ENCODE measurements around the gene RAD50.

DNA sequence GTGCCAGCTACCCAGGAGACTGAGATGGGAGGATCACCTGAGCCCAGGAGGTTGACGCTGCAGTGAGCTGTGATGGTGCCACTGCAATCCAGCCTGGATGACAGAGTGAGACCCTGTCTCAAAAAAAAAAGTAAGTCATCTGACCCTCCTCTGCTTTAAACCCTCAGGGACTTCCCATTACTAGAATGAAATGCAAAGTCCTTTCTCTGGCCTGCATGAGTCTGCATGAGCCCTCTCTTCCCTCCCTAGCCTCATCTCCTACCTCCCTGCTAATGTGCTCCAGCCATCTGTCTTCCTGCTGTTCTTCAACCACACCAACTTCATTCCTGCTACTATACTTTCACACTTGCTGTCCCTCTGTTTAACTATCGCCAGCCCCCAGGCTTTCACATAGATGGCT is 28.8 kb upstream of the RAD50 start:
- TF ChIP-seq, protein P1, sequence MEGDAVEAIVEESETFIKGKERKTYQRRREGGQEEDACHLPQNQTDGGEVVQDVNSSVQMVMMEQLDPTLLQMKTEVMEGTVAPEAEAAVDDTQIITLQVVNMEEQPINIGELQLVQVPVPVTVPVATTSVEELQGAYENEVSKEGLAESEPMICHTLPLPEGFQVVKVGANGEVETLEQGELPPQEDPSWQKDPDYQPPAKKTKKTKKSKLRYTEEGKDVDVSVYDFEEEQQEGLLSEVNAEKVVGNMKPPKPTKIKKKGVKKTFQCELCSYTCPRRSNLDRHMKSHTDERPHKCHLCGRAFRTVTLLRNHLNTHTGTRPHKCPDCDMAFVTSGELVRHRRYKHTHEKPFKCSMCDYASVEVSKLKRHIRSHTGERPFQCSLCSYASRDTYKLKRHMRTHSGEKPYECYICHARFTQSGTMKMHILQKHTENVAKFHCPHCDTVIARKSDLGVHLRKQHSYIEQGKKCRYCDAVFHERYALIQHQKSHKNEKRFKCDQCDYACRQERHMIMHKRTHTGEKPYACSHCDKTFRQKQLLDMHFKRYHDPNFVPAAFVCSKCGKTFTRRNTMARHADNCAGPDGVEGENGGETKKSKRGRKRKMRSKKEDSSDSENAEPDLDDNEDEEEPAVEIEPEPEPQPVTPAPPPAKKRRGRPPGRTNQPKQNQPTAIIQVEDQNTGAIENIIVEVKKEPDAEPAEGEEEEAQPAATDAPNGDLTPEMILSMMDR (conservative IDR thresholded peaks at IDR 0.05 in 1 of 2, IDR thresholded peaks at IDR 0.05 in 1 of 2; ENCODE audit: low read depth in 1 of 2, low read length in 2 of 2), result no peak
- TF ChIP-seq EZH2 (IDR thresholded peaks at IDR 0.05; ENCODE audit: low read length, missing control alignments), result no peak

Data from fibroblast of lung (primary cell).